ENCODE measurements around the gene SDCCAG8. TPM values are rescaled to one million over a fixed set of nuclear protein-coding genes. Genes with fewer than 3 reads are reported as not detected.

Gene SDCCAG8
- total and polyA plus RNA-seq, 2 donors from 2014 or later: 29.6 to 53.2 TPM

DNA sequence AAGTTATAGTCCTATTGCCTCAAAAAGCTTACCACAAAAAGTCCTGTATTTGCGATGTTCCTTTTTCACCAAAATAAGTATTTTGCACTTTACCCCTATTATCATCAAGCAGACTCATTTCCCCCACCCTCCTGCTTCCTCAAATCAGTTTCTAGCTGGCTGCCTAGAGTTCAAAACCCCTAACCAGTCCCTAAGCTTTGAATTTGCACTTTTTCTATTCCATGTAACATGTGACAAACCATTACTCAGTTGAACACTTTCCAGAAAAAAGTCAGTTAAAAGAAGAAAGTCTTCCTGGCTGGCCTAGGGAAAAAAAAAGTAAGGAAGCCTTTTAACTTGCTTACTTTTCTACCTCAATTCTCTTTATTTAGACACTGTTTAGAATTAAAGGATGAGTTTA is 8.9 kb upstream of the SDCCAG8 start:
- intact Hi-C loops (cut with DNase I): no loop called here
- no peaks in the 10 kb centered on the region for H3K36me3 ChIP-seq (ENCODE audit: control insufficient read depth in 2 of 3, insufficient read depth in 3 of 3, low read length in 3 of 3)
- H3K4me3 ChIP-seq (ENCODE audit: low read length in 3 of 3): no peak overlapping the region
- no peaks in the 10 kb centered on the region for H3K9me3 ChIP-seq (ENCODE audit: control insufficient read depth in 2 of 3, insufficient read depth in 1 of 3, low read length in 3 of 3)
- H3K27ac ChIP-seq (ENCODE audit: low read depth in 2 of 2, low read length in 2 of 2): no peak overlapping the region
- no peak for FAIRE-seq
- TF ChIP-seq, protein P1, sequence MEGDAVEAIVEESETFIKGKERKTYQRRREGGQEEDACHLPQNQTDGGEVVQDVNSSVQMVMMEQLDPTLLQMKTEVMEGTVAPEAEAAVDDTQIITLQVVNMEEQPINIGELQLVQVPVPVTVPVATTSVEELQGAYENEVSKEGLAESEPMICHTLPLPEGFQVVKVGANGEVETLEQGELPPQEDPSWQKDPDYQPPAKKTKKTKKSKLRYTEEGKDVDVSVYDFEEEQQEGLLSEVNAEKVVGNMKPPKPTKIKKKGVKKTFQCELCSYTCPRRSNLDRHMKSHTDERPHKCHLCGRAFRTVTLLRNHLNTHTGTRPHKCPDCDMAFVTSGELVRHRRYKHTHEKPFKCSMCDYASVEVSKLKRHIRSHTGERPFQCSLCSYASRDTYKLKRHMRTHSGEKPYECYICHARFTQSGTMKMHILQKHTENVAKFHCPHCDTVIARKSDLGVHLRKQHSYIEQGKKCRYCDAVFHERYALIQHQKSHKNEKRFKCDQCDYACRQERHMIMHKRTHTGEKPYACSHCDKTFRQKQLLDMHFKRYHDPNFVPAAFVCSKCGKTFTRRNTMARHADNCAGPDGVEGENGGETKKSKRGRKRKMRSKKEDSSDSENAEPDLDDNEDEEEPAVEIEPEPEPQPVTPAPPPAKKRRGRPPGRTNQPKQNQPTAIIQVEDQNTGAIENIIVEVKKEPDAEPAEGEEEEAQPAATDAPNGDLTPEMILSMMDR (IDR thresholded peaks at IDR 0.05; ENCODE audit: borderline replicate concordance, extremely low read depth, insufficient read depth): no peak
- no peak overlapping the region for H3K9ac ChIP-seq (ENCODE audit: low read length in 3 of 3)
- no peaks in the 10 kb centered on the region for H3K27me3 ChIP-seq (ENCODE audit: control insufficient read depth, insufficient read depth, low read length)
- no peaks in the 10 kb centered on the region for H3K4me1 ChIP-seq (ENCODE audit: control insufficient read depth in 2 of 3, insufficient read depth in 2 of 3, low read depth in 1 of 3, low read length in 3 of 3)
- DNase-seq: no peak

DNA sequence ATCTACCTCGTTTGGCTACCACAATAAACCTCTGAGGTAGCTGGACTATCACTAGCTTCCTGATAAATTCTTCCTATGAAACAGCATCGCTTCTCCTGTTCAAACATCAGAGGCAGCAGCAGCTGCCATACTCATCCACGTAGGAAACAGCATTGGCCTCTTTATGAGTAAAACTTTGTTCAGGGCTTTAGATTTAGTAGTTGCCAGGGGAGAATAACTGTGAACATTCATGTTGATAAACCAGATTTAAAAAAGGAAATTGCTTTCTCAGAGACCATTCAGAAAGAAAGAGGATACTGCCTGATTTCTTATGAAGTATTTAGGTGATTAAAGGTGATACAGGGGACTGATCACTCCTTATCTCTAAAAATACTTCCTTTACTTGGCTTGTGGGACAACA is 7.9 kb upstream of the SDCCAG8 start:
- H3K27me3 ChIP-seq (ENCODE audit: control insufficient read depth, insufficient read depth, low read length): no peaks in the 10 kb centered on the region
- peaks cover 0 to 1% (median 0%) of the 10 kb centered on the region in 3 donors for H3K4me1 ChIP-seq (ENCODE audit: control insufficient read depth in 2 of 3, insufficient read depth in 2 of 3, low read depth in 1 of 3, low read length in 3 of 3)
- H3K4me3 ChIP-seq (ENCODE audit: low read length in 3 of 3): no peak overlapping the region
- no peaks in the 10 kb centered on the region for H3K36me3 ChIP-seq (ENCODE audit: control insufficient read depth in 2 of 3, insufficient read depth in 3 of 3, low read length in 3 of 3)
- no peaks in the 10 kb centered on the region for H3K9me3 ChIP-seq (ENCODE audit: control insufficient read depth in 2 of 3, insufficient read depth in 1 of 3, low read length in 3 of 3)
- TF ChIP-seq, protein P1 (IDR thresholded peaks at IDR 0.05; ENCODE audit: borderline replicate concordance, extremely low read depth, insufficient read depth): no peak
- intact Hi-C loops (cut with DNase I): no loop called here
- no peak for DNase-seq
- H3K9ac ChIP-seq (ENCODE audit: low read length in 3 of 3): no peak overlapping the region
- no peak for FAIRE-seq
- H3K27ac ChIP-seq (ENCODE audit: low read depth in 2 of 2, low read length in 2 of 2): no peak overlapping the region

DNA sequence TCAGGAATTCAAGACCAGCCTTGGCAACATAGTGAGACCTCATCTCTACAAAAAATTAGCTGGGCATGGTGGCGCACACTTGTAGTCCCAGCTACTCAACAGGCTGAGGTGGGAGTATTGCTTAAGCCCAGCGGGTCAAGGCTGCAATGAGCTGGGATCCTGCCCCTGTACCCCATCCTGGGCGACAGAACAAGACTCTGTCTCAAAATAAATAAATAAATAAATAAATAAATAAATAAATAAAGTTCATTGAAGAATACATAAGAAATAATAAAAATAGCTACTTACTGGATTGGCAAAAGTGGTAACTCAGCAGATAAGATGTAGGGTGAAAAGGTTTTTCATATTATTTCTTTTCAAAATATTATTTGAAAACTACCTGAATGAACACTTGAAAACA is 6.6 kb upstream of the SDCCAG8 start:
- intact Hi-C loops (cut with DNase I): no loop called here
- no peak for FAIRE-seq
- H3K4me1 ChIP-seq (ENCODE audit: control insufficient read depth in 2 of 3, insufficient read depth in 2 of 3, low read depth in 1 of 3, low read length in 3 of 3): peaks cover 0 to 8% (median 2%) of the 10 kb centered on the region in 3 donors
- no peak for DNase-seq
- H3K36me3 ChIP-seq (ENCODE audit: control insufficient read depth in 2 of 3, insufficient read depth in 3 of 3, low read length in 3 of 3): no peaks in the 10 kb centered on the region
- H3K9me3 ChIP-seq (ENCODE audit: control insufficient read depth in 2 of 3, insufficient read depth in 1 of 3, low read length in 3 of 3): no peaks in the 10 kb centered on the region
- H3K4me3 ChIP-seq (ENCODE audit: low read length in 3 of 3): no peak overlapping the region
- TF ChIP-seq, protein P1 (IDR thresholded peaks at IDR 0.05; ENCODE audit: borderline replicate concordance, extremely low read depth, insufficient read depth): no peak
- H3K27me3 ChIP-seq (ENCODE audit: control insufficient read depth, insufficient read depth, low read length): no peaks in the 10 kb centered on the region
- H3K27ac ChIP-seq (ENCODE audit: low read depth in 2 of 2, low read length in 2 of 2): no peak overlapping the region
- H3K9ac ChIP-seq (ENCODE audit: low read length in 3 of 3): no peak overlapping the region

DNA sequence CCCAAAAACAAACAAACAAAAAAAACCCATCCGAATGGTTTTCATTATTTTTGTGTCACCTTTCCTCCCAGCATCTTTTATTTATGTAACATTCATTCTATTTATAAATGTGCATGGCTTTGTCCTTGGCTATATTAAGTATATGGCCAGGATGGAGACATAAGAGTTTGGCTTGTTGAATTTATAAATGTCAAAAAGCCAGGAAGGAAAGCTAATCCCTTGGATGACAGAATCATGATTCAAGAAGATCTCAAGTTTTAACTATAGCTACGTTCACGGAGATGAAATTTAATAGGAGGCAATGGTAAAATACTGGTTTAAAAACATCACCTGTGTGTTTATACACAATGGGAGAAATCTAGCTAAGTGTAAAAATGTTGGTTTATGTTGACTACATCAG is 5.7 kb upstream of the SDCCAG8 start:
- intact Hi-C loops (cut with DNase I): no loop called here
- TF ChIP-seq, protein P1 (IDR thresholded peaks at IDR 0.05; ENCODE audit: borderline replicate concordance, extremely low read depth, insufficient read depth): no peak
- H3K9ac ChIP-seq (ENCODE audit: low read length in 3 of 3): no peak overlapping the region
- H3K36me3 ChIP-seq (ENCODE audit: control insufficient read depth in 2 of 3, insufficient read depth in 3 of 3, low read length in 3 of 3): no peaks in the 10 kb centered on the region
- FAIRE-seq (no peak), DNase-seq (no peak)
- H3K9me3 ChIP-seq (ENCODE audit: control insufficient read depth in 2 of 3, insufficient read depth in 1 of 3, low read length in 3 of 3): no peaks in the 10 kb centered on the region
- H3K4me3 ChIP-seq (ENCODE audit: low read length in 3 of 3): no peak overlapping the region
- peaks cover 0 to 8% (median 2%) of the 10 kb centered on the region in 3 donors for H3K4me1 ChIP-seq (ENCODE audit: control insufficient read depth in 2 of 3, insufficient read depth in 2 of 3, low read depth in 1 of 3, low read length in 3 of 3)
- no peaks in the 10 kb centered on the region for H3K27me3 ChIP-seq (ENCODE audit: control insufficient read depth, insufficient read depth, low read length)
- no peak overlapping the region for H3K27ac ChIP-seq (ENCODE audit: low read depth in 2 of 2, low read length in 2 of 2)

Measured in kidney (tissue), 14 donors.